ENCODE measurements around the gene AP2A2.

The AP2A2 gene

GRCh38 chr11:925496-926301 lies at the start of gene AP2A2:
TSS of gene AP2A2 (plus strand) at chr11:925870. CDS start at chr11:926022, 152 bp downstream.
- peak; percentile 89 for DNase-seq

- DNase-seq: no peak
Measured at GRCh38 chr11:876545-876944, 49.1 kb upstream of the AP2A2 start.

DNA sequence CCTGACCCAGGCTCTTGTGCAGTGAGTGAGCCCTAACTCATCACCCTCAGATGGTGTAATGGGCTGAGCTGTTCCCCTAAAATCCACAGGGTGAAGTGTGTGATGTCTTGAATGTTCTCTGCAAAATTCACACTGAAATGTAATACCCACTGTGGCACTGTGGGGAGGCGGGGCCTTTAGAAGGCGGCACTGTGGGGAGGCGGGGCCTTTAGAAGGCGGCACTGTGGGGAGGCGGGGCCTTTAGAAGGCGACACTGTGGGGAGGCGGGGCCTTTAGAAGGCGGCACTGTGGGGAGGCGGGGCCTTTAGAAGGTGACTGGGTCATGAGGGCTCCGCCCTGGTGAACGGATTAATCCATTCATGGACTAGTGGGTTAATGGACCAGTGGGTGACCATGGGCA lies 48.1 kb upstream of the AP2A2 start:
- no peak for DNase-seq

DNA sequence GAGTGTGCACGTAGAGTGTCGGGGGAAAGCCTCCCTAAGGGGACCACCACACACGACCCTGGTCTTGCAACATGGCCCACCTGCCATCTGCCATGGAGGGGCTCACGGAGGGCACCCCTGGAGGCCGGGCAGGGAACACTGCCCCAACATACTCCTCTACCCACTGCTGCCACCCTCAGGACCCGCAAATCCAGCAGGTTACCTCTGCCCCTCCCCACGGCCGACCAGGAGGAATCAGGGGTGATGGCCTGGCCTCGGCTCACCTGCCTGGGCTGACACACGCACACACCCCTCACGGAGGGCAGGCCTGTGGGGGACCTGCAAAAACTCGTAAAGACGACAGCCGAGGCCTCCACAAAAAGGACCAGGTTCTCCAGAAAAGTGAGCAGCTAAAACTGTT lies 45.2 kb upstream of the AP2A2 start:
- no peak for DNase-seq

DNA sequence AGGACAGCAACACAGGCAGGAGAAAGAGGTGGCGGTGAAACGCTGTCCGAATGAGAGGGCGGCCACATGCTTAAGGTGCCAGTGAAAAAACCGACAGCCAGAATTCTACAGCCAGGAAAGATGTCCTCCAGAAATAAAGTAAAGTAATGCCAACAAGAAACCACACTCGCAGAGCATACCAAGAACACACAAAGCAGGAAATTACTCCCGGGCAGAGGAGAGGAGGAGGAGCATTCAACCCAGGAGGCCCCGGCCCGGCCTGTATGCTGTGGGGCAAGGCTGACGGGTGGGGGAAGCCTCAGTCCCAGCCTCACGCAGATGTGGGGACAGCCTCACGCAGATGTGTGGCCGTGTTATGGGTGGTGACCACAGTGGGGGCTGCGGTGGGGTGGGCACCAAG lies 43.1 kb upstream of the AP2A2 start:
- DNase-seq: no peak

- no peak for DNase-seq
Measured at GRCh38 chr11:883527-883926, 42.1 kb upstream of the AP2A2 start.

DNA sequence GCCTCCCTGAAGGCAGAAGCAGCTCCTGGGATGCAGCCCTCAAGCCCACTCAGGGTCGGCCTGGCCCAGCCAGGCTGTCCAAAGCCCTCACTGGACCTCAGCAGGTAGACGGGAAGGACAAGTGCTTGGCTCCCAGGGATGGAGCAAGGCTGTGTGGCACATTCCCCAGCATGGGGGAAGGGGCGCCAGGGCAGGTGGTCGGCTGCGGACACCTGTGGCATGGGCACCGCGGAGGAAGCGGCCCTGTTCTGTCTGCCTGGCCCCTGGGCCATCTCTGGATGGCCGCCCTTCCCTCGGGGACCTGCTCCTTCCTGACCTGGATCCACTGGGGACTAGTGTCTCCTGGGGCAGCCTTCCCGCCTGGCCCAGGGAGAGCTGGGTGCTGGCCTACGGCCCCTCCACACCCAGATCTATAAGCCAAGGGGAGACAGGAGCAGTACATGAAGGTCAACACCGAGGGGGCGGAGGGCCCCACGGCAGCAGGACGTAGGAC lies 41.0 kb upstream of the AP2A2 start:
- no peak for DNase-seq

DNA sequence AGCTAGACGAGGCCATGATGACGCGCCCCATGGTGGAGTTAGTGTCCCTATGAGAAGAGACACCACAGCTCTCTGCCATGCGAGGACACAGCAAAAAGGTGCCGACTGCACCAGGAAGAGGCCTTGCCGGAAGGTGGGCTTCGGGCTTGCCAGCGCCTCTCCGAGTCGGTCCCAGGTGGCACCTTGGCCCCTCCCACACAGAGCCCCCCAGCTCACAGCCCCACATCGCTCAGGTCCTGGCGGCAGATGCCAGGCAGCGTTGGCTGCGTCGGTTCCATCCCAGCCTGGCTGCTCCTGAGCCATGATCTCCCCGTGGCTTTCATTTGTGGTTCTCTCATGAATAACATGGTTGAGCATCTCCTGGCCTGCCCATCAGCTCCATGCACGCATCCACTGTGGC lies 39.1 kb upstream of the AP2A2 start:
- no peak for DNase-seq

DNA sequence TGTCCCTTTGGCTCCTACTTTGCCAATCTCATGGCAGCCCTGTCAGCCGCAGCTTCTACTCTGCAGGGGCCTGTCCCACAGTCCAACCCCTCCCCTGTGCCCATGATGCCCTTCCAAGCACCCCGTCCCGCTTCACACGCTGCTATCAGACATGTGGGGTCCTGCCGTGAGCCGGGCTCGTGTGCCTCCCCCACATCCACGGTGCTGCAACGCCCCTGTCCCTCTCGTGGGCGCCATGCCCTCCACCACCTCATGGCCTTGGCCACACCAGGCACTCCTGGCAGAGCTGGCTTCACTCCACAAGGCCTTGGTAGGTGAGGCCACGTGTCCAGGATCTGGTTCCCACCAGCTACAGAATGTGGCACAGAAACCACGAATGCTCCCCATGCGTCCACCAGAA lies 38.1 kb upstream of the AP2A2 start:
- no peak for DNase-seq

GRCh38 chr11:888310-889212 lies 37.1 kb upstream of the AP2A2 start:
- DNase-seq: no peak

DNA sequence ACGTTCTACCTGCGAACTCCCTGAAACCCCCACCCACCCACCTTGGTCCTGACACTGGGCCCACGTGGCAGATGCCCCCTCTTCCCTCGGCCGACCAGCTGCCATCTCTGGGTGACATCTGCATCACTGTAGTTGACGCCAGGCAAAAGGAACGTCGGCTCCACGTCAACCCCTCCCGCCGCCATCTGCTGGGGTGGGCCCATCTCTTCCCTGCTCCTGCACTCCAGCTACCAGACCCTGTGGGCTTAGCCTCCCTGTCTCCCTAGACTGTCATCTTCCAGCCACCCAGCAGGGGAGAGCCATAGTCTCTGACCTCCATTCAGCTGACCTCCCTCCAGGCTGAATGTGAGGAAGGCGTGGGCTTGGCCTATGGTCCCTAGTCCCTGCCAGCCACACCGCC lies 36.4 kb upstream of the AP2A2 start:
- DNase-seq: no peak

GRCh38 chr11:889687-890475 lies 35.8 kb upstream of the AP2A2 start:
- no peak for DNase-seq

DNA sequence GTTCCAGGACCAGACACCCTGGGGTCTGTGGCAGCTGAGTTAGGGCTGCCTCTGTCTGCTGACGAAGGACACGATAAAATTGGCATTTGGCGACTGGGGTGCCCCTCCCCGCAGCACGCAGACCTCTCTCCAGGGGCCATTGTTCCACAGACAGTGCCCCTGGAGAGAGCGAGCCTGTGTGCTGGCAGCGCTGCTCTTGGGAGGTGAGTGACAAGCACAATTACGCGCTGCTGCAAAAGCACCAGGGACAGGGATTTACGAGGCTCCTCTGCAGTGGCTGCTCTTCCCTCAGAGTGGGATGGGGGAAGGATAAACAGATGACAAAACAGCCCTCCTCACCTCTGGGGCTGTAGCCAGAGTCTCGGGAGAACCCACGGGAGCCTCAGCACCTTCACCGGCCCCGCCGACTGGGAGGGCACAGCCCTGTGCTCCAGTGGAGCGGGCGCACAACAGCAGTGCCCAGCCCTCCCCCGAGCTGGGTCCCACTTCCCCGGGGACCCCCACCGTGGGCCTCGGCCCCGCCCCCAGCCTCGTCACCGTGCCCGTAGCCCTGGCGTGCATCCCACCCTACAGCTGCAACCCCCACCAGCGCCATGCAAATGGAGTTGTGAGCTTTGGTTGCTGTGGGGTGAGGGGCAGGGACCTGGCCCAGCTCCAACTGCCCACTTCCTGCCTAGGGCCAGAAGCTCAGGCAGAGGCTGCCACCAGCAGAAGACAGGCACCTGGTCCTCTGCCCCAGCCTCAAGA lies 34.7 kb upstream of the AP2A2 start:
- DNase-seq: no peak

DNA sequence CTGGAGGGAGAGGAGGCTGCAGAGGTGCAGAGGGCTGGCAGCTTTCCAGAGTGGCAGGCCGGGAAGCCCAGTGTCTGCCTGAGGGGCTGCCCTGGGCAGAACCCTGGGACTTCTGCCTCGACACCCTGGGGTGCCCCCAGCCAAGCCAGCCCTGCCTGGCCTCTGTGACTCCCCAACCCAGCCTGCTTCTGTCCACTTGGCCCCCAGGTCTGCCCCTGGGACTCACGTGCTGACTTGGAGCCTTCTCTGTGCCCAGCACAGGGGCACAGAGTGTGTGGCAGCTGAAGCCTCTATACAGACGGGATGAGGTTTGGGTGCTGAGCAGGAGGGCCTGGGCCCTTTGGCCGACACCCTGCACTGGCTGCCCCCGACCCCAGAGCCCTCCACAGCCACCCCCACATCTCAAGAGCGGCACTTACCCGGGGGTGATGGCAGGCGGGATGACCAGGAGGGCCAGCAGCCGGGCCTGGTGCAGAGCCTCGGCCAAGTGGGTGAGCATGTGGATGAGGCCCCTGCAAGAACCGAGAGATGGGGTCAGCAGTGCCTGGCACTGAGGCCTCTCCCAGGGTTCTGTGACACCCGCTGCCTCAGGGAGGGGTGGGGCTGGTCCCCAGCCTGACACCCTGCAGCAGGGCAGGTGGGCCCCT lies 32.5 kb upstream of the AP2A2 start:
- DNase-seq: no peak

- no peak for DNase-seq
Measured at GRCh38 chr11:894575-895201, 31.0 kb upstream of the AP2A2 start.

DNA sequence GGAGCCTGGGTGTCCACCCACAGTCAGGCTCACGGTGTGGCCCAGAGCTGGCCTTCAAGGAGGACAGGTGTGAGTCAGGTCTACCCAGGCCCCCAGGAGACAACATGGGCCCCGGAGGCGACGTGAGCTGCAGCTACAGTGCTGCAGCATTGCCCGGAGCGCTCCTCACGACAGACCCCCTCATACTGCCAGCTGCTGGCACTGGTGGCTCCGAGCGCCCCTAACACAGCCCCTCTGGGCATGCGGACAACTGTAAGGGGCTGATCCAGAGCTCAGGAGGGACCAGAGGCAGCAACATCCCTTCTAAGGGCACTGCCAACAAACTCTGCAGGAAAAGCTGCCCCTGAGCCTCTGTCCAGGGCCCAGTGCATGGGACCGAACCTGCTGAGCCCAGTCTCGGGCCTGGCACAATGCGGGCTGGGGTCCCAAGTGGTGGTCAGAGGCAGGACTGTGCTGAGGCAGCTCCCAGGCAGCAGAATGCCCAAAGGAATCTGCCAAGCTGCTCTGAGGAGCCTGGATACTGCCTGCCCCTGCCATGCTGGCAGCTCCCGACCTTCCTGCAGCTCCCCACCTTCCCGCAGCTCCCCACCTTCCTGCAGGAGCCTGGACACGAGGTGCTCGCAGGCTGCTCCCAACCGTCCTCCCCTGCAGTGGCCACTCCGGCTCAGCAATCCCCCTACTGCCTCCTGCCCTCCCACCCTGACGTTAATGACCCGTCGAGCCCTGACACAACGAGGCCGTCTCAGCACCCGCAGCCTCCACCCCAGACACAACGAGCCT lies 30.1 kb upstream of the AP2A2 start:
- DNase-seq: no peak

DNA sequence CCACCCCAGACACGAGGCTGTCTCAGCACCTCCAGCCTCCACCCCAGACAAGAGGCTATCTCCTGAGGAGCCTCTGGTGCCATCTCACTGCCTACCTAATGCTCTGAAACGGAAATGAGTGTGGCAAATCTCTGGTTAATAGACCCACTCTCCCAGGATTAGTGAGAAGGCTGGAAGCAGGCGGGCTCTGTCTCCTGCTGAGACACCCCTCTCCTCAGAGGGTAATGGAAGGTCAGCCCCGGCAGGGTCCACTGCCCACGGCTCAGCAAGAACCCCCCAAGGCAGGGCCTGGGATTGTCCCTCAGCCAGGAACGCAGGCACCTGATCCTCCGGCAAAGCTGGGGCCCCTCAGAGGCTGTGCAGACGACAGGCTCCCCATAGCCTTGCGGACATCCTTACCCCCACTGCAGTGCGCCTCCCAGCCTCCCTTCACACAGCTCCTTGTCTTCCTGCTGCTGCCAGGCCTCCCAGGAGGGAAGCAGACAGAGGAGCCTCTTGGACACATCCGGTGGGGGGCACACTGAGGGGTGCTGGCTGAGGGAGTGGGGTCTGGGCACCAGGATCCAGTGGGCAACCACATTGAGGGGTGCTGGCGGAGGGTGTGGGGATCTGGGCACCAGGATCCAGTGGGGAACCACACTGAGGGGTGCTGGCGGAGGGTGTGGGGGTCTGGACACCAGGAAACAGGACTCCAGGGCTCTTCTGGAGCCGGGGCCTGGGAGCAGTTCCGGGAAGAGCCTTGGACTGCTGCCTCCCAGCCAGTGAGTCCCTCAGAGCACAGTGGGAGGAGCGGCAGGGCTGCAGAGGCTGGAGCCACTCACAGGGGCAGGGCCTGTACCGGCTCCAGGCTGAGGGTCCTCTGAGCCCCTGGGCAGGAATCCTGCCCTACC lies 28.2 kb upstream of the AP2A2 start:
- DNase-seq: no peak

DNA sequence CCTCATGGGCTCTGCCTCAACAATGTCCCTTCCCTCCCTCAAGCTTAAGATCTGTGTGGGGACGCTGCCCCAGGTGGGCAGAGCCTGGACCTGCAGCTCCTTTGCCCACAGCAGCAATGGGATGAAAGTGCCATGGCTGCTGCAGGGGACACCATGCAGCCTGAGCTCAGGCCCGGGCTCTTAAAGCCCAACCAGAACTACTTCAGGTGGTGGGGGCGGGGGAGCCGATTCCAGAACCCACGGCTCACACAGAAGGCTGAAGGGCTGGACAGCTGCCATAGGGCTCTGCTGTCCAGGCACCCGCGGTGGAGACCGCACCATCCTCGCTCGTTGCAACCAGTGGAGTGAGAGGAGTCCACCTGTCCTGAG lies 27.5 kb upstream of the AP2A2 start:
- DNase-seq: no peak

DNA sequence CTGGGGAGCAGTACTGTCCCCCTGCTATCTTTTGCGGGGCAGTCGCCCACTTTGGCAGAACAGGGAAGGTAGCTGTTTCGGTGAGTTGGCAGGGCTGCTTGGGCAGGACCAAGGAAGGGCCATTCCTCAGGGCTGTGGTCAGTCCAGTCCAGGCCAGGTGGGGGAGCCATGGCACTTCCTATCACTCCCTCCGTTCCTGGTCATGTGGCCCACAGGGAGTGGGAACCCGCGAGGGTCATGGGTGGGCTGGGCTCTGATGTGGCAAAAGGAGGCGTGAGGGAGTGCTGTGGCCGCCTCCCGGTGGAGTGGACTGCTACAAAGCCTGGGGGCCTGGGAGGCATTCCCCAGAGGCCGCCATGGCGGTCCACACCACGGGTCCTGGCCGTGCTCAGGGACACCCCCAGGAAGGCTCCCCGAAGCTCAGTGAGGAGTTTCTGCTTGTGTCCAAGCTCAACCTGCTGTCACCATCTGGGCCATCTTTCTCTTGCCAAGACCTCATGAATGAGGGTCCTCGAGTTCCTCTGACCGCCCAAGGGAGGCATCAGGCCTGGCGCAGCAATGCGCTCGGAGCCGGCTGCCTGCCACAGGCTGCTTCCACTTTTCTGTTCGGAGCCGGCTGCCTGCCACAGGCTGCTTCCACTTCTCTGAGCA lies 27.0 kb upstream of the AP2A2 start:
- DNase-seq: peak; percentile 73
